Measurements from ENCODE around the gene MAP2K6.

The MAP2K6 gene

DNA sequence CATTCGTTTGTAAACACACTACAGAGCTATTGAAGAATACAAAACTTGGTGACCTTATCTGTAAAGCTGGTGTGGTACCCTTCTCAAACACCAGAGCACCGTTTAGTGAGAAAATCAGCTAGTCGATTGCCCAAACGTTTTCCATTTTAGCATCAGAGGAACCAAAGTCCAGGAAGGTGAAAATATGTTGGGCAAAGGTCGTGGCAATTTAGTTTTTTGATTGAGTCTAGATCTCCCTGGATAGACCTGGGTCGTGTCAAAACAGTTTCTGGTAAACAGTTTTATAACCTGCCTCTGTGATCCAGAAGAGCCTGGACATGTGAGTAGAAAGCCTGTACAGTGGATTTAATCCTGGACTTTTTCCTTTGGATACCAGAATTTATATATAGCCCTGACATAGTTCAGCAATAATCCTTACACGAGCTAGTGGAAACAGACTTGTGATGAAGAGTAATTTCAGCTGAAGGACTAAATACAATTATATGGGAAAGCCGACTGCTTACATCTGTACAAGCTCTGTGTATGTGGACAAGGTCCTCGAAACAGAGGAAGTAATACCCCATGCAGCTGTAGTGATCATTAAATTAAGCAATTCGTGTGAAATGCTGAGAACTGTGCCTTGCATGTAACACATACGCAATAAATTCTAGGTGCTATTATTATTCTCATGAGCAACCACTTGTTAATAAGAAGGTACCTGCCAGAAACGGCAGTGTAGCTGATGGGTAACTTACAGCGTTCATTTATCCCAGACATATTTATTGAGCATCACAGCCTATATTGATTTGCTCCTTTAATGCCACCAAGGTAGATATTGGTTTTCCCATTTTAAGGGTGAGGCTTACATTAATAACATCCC, 72.5 kb downstream of the MAP2K6 start:
- in situ Hi-C loops (cut with MboI; ENCODE audit: low sequenced_read_pairs), result no loop called here

DNA sequence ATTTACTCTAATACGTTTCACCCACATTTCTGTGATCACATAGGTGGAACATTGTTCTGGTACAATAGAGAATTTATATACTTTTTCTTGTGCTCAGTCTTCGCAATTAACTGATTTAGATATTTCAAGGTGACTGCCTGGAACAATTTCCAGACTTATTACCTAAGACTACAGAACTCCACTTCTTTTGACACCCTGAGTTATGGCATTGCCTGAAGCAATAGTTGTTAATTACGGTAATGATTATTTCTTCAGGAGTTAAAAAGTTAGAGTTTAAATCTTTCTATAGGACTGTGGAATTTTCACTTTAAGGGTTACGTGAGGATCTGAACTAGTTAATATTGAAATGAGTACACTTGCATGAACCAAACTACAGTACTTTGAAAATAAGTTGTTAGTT, 74.8 kb downstream of the MAP2K6 start:
- in situ Hi-C loops (cut with MboI; ENCODE audit: low sequenced_read_pairs), result no loop called here

DNA sequence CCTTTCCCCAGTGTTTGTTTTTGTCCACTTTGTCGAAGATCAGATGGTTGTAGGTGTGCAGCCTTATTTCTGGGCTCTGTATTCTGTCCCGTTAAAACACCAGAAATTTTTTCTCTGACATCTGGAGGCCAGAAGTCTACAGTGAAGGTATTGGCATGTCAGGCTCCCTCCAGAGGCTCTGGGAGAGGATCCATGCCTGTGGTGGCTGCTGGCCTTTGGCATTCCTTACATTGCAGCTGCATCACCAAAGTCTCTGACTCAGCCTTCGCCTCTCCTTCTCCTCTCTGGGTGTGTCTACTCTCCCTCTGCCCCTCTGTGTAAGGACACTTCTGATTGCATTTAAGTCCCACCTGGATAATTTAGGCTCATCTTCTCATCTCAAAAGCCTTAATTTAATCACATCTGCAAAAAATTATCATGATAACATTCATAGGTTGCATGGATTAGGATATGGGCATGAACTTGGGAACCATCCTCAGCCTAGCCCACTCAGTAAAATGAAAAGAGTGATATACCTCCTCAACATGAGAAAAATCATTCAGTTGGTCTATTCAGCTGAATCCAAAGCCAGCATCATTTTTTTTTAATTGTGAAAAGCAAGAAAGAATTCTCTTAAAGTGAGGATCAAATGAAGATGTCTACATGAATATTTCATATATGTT, 78.0 kb downstream of the MAP2K6 start:
- in situ Hi-C loops (cut with MboI; ENCODE audit: low sequenced_read_pairs), result no loop called here

GRCh38 chr17:69495787-69496186, 81.3 kb downstream of the MAP2K6 start:
- in situ Hi-C loops (cut with MboI; ENCODE audit: low sequenced_read_pairs), result no loop called here

DNA sequence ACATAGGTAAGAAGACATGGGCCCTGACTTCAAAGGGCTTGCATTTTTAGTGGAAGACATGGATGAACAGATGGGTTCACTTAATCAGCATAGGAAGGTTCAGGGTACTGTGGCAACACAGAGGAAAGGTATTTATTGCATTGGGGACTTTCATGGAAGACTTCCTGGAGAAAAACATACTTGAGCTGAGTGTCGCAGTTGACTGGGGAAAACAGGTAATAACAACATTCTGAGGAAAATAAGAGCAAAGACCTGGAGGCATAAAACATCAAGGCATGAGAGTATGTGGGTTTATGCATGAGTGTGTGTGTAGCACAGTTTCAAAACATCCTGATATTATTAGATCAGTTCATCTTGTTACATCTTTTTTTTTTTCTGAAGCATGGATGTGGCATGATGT, 82.7 kb downstream of the MAP2K6 start:
- in situ Hi-C loops (cut with MboI; ENCODE audit: low sequenced_read_pairs), result no loop called here

DNA sequence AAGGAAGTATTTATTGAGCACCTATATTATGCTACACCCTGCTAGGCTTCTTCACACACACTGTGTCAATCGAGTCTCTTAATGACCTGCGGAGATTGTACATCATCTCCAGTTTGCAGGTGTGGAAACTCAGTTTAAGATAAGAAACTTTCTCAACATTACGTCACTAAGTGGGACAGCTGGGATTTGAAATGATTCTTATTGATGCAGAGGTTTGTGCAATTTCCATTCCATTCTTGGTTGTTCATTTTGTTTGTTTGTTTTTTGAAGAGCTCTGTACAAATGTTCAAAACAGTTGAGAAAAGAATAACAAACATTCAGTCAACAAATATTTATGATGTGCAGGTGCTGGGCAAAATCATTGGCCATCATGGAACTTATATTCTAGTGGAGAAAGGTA, 84.8 kb downstream of the MAP2K6 start:
- in situ Hi-C loops (cut with MboI; ENCODE audit: low sequenced_read_pairs), result no loop called here

DNA sequence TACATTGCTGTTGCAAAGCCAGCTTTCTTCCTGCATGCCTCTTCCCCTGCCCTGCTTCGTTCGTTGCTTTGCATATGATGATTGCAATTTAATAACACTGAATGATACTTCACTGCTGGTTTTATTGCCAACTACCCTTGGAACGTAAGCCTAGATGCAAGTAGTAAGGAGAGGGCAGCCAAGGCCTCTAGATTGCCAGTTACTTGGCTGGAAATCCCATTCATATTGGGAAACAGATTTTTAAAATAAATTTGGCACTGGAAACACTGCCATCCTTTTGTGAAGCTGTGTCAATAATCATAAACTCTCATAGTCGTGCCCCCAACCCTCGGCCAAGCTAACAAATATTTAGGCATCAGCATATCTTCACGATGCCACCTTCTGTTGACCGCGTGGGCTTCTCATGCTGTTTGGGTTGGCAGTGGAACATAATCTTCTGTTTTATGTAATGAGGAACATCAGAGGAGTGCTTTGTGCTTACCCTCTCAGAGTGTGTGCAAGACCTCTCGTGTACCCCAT, 86.5 kb downstream of the MAP2K6 start:
- in situ Hi-C loops (cut with MboI; ENCODE audit: low sequenced_read_pairs), result no loop called here

DNA sequence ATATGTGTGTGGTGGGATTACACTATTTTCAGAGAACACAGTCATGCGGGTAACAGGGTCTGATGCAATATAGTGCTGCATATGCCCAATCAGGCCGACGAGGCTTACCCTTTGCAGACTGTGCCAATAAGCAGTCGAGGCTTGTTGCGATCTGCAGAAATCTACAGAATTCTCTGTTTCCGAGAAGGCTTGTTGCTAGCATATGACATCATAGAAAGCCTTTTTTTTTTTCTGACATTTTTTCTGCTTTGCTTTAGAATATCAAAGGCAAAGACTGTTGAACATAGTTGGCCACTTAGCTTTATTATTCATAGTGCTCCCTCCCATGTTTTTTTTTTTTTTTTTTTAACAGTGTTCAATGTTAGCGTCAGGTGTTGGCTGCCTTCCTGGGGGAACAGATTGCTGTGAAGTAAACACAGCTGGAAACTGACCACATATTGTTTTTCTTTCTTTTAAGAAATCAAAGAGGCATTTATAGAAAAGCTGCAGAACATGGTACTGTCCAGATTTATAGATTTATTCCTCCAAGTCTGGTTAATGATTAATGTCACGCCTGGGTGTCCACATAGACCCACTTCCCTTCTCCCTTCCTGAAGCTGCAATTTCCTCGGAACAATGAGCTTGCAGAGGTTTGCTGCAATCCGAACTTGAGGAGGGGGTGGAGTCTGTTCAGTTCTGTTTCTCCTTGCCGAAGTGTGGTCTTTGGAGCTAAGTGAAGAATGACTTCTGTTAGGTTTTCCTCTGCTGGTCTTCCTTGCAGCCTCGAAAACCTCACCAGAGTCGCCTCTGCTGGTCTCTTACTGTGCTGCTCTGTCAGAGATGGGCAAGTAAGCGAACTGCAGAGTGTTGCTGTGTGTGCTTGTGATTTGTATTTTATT, 87.3 kb downstream of the MAP2K6 start:
- in situ Hi-C loops (cut with MboI; ENCODE audit: low sequenced_read_pairs), result no loop called here

DNA sequence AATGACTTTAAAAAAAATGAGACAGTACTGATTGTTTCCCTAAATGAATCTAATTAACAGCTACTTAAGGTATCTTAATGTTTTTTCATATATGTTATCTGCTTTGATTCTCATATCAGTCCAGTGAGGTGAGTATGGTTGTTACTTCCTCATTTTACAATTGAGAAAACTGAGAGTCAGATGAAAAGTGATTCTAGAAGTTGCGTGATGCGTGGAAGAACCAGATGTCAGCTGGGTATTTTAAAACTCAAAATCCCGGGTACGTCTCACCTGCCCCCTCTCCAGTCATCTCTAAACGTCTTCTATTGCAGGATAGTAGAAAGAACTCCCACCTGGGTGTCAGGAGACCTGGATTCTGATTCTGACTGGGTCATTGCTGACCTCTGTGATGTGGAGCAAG, 89.2 kb downstream of the MAP2K6 start:
- in situ Hi-C loops (cut with MboI; ENCODE audit: low sequenced_read_pairs), result no loop called here

DNA sequence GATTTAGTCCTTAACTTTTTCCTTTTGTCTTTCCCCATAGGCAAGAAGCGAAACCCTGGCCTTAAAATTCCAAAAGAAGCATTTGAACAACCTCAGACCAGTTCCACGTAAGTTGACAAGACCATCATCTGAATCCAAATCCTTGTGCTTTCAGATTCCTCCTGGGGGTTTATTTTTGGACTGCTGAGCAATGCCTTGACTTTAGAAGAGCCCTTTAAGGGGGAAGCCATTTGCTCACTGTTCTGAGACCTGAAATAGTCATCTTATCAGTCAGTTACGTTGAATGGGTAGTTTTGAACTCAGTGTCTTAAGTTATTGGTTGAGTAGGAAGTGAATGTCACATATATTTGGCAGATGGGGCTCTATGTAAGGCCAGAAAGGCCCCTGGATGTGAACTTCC, 91.2 kb downstream of the MAP2K6 start:
- in situ Hi-C loops (cut with MboI; ENCODE audit: low sequenced_read_pairs), result no loop called here

- in situ Hi-C loops (cut with MboI; ENCODE audit: low sequenced_read_pairs), result no loop called here
Measured at GRCh38 chr17:69506489-69506888, 92.0 kb downstream of the MAP2K6 start.

DNA sequence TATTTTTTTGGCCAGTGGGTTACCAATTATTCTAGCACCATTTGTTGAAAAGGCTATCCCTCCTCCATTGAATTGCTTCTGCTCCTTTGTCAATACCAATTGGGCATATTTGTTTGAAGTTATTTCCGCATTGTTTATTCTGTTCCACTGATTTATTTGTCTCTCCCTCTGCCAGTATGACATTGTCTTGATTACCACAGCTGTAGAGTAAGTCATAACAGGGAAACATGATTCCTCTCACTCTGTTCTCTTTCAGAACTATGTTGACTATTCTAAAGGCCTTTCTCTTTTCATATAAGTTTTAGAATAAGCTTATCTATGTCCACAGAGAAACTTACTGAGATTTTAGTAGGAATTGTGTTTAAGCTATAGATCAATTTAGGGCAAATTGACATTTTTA, 94.3 kb downstream of the MAP2K6 start:
- in situ Hi-C loops (cut with MboI; ENCODE audit: low sequenced_read_pairs), result no loop called here

- in situ Hi-C loops (cut with MboI; ENCODE audit: low sequenced_read_pairs), result no loop called here
Measured at GRCh38 chr17:69511250-69511649, 96.8 kb downstream of the MAP2K6 start.

GRCh38 chr17:69512946-69513345, 98.4 kb downstream of the MAP2K6 start:
- in situ Hi-C loops (cut with MboI; ENCODE audit: low sequenced_read_pairs), result no loop called here

DNA sequence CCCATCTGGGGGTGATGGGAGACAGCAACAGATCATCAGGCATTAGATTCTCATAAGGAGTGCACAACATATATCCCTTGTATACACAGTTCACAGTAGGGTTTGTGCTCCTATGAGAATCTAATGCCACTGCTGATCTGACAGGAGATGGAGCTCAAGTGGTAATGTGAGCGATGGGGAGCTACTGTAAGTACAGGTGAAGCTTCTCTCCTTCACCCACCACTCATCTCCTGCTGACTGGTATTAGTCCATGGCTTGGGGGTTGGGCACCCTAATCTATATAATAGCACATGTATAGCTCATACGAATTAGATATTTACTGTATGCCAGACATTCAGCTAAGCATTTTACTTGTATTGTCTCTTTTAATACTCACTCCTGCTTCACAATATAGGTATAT, 101.7 kb downstream of the MAP2K6 start:
- in situ Hi-C loops (cut with MboI; ENCODE audit: low sequenced_read_pairs), result no loop called here

DNA sequence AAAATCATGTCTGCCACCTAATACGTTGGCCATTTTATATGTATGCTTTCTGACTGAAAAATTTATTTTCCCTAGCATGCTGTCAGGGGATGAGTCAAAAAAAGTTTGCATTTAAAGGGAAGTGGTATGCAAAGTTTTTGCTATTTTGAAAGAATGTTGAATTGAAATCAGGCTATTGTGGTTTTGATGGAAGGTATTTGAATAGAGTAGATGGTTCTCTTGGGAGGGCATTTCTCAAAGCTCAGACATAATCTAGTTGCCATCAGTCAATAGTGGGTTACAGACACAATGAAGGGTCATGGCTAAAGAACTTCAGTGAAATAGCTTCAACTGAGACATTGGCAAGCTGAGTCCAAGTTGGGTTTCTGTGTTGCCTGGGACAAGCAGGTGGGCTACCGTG, 102.4 kb downstream of the MAP2K6 start:
- in situ Hi-C loops (cut with MboI; ENCODE audit: low sequenced_read_pairs), result no loop called here

DNA sequence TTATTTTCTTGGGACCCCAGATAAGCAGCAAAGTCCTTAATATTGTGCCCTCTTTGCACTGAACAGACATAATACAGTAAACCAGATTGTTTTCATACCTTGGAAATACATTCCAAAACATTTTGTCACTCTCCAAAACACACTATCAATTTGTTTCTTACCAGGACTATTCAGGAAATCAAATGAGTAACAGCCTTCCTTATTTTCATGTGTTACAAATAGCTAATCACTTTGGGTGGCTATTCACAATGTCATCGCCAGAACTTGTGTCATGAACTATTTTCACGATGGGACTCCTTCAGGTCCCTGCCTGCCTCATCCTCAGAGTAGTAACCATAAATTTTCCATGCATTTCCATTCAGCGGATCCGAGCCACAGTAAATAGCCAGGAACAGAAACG, 104.5 kb downstream of the MAP2K6 start:
- in situ Hi-C loops (cut with MboI; ENCODE audit: low sequenced_read_pairs), result no loop called here

DNA sequence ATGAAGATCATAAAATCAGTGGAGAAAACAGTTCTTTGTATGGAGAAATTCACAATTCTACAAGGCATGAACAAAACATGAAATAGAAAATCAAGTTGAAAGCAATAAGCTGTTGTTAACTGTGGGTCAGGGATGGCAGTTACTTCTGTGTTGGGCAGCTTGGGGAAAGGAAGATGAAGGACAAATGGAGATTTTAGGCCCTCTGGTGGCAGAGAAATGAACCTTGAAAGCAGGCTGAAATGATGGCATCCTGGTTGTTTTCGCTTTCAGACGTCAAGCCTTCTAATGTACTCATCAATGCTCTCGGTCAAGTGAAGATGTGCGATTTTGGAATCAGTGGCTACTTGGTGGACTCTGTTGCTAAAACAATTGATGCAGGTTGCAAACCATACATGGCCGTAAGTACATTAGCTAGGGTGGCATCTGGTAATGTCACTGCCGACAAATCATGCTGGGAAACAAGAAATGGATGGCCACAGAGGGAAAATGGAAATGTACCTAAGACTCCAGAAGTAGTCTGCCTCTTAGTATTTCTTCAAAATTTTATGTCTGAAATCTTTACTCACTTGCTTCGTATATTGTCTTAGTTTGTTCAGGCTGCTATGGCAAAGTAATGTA, 108.9 kb downstream of the MAP2K6 start:
- in situ Hi-C loops (cut with MboI; ENCODE audit: low sequenced_read_pairs), result no loop called here

DNA sequence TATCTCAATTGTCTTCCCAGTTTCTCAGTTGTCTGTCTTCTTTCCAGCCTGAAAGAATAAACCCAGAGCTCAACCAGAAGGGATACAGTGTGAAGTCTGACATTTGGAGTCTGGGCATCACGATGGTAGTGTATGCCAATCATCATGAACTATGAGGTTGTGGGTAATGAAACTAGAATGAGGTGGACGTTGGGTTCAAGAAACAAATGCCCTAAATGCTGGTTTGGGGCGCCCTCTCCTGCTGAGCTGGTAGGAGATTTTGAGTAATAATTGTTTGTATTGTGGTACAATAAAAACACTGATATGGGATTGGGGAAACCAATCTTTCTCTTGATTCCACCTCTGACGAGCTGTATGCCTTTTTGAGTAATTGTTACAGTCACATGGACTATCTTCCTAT, 110.4 kb downstream of the MAP2K6 start:
- in situ Hi-C loops (cut with MboI; ENCODE audit: low sequenced_read_pairs), result no loop called here

GRCh38 chr17:69525920-69526841, 111.7 kb downstream of the MAP2K6 start:
- in situ Hi-C loops (cut with MboI; ENCODE audit: low sequenced_read_pairs), result no loop called here

Data from HL-60/S4 treated with phorbol 12-myristate 13-acetate at 8.2 ng/mL for 4 days and 3 days (cell line).